Inferior parietal cortex (tissue), 1 donor: ENCODE measurements around the gene DLGAP4.

Source experiments
- DNase-seq: peaks from one replicate; pipeline ENCODE4 v3.0.0-alpha.2; 2016; ENCODE audit errors: extremely low spot score

The DLGAP4 gene

DNA sequence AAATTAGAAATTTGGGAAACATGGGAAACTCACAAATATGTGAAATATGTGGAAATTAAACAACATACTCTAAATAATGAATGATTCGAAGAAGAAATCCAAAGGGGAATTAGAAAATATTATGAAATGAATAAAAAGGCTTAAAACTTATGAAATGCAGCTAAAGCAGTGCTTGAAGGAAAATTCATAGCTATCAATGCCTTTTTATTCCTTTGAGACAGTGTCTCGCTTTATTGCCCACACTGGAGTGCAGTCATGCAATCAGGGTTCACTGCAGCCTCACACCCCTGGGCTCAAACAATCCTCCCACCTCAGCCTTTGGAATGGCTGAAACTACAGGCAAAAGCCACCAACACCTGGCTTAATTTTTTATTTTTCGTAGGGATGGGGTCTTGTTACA lies 259.4 kb downstream of the DLGAP4 start:
- DNase-seq: no peak

DNA sequence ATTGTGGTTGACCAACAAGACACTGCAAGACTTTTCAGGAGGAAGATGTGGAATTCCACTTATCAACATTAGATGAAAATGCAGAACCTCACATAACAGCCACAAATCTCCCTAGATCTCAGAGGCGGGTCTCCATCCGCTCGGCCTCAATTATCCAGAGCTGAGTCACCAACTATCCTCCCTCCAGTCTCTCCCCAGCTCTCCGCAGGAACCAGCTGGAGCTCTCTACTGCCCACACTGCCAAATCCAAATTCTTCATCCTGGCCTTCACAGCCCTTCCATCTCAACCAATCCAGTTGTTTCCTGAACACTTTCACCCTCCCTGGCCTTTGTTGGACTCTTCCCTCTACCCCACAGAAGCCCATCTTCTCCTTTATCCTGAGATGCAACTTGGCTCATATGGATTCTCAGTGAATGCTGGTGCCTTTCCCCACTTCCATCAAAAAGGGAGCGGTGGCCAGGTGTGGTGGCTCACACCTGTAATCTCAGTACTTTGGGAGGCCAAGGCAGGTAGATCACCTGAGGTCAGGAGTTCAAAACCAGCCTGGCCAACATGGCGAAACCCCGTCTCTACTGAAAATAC lies 263.8 kb downstream of the DLGAP4 start:
- DNase-seq: no peak

DNA sequence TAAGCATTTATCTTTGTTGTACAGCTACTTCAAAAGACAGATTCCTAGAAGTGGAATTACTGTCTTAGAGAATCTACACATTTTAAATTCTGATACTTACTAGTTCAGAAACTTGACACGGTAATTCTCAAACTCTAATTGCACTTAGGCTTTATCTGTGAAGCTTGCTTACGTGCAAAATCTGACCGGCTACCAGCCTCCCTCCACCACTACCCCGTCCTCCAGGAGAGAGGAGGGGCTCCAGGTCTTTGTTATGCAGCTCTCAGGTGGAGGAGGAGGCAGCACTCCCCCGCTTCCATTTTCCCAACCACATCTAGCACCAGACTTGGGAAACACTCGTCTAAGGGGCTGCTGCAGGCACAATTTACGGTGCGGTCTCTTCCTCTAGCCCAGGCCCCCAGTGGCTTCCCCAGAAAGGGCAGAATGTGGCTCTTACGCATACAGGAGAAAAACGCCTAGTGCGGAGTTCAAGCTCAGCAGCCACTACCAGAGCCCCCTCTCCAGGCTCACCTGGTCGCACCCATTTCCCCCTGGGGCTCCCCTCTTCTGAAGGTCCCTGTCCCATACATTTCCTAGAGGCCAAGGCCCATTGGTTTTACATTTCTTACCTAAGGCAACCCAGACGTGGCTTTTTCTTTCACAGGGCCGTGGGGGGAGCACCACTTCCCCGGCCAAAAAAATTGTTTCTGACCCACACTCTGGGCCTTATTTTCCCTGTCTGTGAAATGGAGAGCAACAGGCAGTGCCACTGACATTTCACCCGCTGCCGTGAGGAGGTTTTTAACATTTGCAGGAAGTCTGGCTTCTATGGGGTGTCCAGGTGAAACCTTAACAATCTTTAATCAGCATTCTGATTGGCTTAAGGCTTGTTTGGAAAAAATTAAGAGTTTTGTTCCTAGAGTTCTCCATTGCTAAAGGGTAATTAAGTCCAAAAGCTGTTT lies 265.7 kb downstream of the DLGAP4 start:
- DNase-seq: no peak

DNA sequence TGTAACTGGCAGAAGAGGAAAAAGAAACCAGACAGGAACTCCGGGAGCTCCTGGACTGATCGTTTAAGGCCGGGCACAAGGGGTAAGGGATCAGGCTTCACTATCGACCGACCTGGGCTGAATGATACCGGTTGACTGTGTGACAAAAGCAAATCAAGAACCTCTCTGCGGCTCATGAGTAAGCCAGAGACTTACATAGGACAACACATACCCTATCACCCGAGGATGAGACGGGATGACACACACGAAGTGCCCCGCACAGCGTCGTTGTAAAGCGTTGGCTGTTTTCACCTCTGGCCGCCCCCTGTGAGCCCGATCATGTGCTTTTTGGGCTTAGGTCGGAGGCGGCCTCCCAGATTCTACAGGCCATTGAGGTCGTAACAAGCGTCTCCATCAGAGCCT lies 266.6 kb downstream of the DLGAP4 start:
- no peak for DNase-seq

DNA sequence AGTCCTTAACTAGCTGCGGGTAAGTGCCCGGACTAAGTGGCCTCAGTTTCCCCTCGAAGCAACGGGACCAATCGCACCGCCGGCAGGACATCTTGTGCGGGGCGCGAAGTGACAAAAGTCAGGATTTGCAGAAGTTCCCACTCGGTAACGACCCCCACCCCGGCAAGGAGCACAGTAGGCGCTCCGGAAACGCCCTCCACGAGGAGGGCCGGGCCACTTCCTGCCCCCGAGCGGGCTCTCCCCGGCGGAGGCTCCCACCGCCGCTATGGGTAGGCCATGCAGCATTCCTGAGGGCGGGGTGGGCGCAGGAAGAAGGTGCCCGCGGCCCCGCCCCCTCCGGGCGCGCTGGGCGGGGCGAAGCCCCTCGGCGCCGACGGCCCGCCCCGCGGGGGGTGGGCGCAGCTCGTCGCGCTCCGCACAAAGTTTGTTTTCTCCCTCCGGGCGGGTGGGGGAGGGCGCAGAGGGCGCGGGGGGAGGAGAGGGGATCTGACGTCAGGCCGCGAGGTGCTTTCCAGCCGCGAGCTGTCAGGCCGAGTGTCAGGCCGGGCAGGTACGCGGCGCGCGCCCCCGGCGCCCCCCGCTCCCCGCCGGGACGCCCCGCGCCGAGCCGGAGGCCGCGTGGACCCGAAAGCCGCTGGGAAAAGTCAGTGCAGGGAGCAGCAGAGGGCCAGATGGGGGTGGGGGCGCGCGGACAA lies 267.1 kb downstream of the DLGAP4 start, which contains the start of gene TGIF2:
TSS of gene TGIF2 (plus strand) at position 495 of the 695 bp plus-strand sequence. CDS start 5,178 bp downstream, outside the sequence.
- DNase-seq: no peak

DNA sequence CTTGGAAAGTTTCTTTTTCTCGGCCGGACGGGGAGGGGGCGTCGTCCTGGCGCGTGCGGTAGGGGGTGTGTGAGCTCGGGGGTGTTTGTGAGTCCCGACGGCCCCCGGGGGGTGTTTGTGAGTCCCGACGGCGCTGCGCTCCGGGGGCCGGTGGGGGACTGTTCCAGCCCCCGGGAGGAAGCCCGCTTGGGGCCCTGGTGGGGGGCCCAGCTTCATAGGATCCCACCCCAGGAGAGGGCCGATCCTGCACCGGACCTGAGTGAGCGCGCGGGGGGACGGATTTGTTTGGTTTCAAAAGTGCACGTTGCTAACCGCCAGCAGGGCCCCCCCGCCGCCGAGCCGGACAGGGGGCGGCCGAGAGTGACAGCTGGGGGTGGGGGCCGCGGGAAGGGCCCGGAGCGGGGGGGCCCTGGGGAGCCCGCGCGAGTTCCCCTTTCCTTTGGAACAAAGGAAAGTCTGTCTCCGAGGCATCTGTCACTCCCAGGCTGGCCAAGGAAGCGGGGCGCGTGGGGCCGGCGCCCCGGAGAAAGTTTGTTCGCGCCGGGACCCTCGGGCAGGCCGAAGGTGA lies 267.7 kb downstream of the DLGAP4 start:
- DNase-seq: no peak

DNA sequence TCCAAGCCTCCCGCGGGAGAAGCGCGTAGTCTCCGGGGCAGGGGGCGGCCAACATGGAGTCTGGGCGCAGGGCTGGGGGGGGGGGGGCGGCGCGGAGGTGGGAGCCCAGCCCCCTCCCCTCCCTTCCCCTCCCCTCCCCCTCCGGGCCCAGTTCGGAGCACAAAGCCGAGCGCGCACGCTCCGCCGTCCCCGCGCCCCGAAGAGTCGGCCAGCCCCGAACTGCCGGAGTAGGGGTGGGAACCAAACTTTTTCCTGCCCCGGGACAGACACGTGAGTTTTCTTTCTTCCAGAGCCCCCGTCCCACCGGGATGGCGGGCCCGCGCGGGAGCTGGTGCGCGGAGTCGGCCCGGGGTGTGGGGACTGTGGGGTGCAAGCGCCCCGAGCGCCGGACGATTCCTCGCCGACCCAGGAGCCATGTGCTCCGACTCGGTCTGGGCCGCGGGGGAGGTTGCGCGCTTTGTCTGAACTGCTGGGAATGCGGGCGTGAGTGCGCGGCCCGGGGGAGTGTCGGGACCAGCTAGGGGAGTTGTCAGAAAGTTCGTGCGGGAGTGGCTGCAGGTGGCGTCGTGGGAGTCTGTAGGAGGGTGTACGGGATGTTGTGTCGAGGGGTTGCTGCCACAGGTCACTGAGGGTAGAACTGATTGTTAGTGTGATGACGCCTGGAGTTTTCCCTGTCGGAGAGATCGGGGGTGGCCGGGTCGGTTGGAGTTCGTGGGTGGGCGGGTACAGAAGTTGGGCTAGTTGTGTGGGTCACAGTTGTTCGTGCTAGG lies 268.4 kb downstream of the DLGAP4 start:
- no peak for DNase-seq

DNA sequence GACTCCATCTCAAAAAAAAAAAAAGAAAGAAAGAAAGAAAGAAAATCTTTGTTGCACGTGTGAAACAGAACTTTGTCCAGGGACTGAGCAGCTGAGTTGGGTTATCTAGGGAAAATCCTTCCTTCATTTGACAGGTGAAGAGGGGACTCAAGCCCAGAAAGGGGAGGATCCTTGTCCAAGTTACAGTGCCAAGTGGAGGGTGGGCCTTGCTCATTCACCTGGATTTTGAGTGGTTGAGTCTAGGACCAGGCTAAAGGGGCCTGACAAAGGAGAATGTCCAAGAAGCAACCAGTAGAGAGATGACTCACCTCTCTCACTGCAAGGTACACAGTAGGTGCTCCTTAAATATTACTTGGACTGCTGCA lies 269.9 kb downstream of the DLGAP4 start:
- DNase-seq: no peak
